Measurements from ENCODE around the gene PTPN4. TPM values are rescaled to one million over a fixed set of nuclear protein-coding genes. Genes with fewer than 3 reads are reported as not detected.

Gene PTPN4
- total and polyA plus RNA-seq, 2 donors (not counting 3 experiments of a cell fraction or from before 2014, with no cell fraction given): 6.8 to 29.6 TPM

DNA sequence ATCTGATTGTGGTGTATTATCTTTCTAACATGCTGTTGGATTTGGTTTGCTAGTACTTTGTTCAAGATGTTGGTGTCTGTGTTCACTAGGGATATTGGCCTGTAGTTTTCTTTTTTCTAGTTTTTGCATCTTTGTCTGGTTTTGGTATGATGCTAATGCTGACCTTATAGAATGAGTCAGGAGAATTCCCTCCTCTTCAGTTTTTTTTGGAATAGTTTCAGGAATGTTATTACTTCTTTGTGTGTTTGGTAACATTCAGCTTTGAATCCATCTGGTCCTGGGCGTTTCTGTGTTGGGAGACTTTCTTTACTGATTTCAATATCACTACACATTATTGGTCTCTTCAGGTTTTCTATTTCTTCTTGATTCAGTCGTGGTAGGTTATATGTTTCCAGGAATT, 129.0 kb downstream of the PTPN4 start:
- Histone ChIP-seq H3K9me3 (replicated peaks; ENCODE audit: control insufficient read depth, insufficient read depth, low read length) (no peaks in the 10 kb centered on the region), H2AFZ (ENCODE audit: low read depth, low read length) (no peak overlapping the region), H3K27ac (ENCODE audit: insufficient read depth, low read depth, low read length) (no peak overlapping the region), H3K36me3 (ENCODE audit: control insufficient read depth in 2 of 2, extremely low read depth in 1 of 2, insufficient read depth in 2 of 2, low read length in 2 of 2) (peaks cover 0 to 2% of the 10 kb centered on the region in 2 experiments), H3K9ac (replicated peaks; ENCODE audit: extremely low read depth, insufficient read depth, low read length) (no peak overlapping the region), H3K9me1 (replicated peaks; ENCODE audit: control insufficient read depth, extremely low read depth, insufficient read depth, low read length) (peaks cover 2% of the 10 kb centered on the region), H3K4me2 (ENCODE audit: insufficient read depth, low read length) (peak overlapping the region; percentile 22), H3K4me1 (ENCODE audit: control insufficient read depth, extremely low read depth, insufficient read depth, low read length) (peaks cover 5% of the 10 kb centered on the region), H3K27me3 (ENCODE audit: control insufficient read depth in 2 of 2, insufficient read depth in 2 of 2, low read length in 2 of 2) (no peaks in the 10 kb centered on the region), H4K20me1 (replicated peaks; ENCODE audit: control insufficient read depth, extremely low read depth, insufficient read depth, low read length) (no peaks in the 10 kb centered on the region), H3K79me2 (ENCODE audit: control insufficient read depth, insufficient read depth, low read length) (no peaks in the 10 kb centered on the region), H3K4me3 (replicated peaks in 1 of 3; ENCODE audit: insufficient read depth in 1 of 3, low read depth in 1 of 3, low read length in 3 of 3) (no peak overlapping the region)
- BruUV-seq (replicated peaks): no TSS peak
- intact Hi-C loops (cut with micrococcal nuclease): no loop called here
- POLR2A ChIA-PET: no interaction called here
- dilution Hi-C loops (cut with MboI; ENCODE audit: extremely low pct_ligation_motif_present, low sequenced_read_pairs): no loop called here
- no peak for TF ChIP-seq GATA2 (IDR thresholded peaks at IDR 0.05; ENCODE audit: insufficient read depth, insufficient read length, low read depth, low read length)
- TF ChIP-seq CTCF (IDR thresholded peaks at IDR 0.05; ENCODE audit: extremely low read depth in 1 of 2, insufficient read depth in 1 of 2, low read depth in 1 of 2, low read length in 2 of 2): no peak
- peak; percentile 27 for DNase-seq (ENCODE audit: low read depth, low spot score)
- FAIRE-seq: peak; percentile 33
- CTCF ChIA-PET: interaction anchor here (1.0 kb wide), 1 partner anchor 186 kb away, joined by 3 read pairs; no protein-coding TSS in a partner anchor

- intact Hi-C loops (cut with micrococcal nuclease) (no loop called here), dilution Hi-C loops (cut with MboI; ENCODE audit: extremely low pct_ligation_motif_present, low sequenced_read_pairs) (no loop called here)
- H3K9ac ChIP-seq (replicated peaks; ENCODE audit: extremely low read depth, insufficient read depth, low read length): no peak overlapping the region
- ChIA-PET POLR2A (no interaction called here), CTCF (interaction anchor here (0.9 to 1.5 kb wide), 4 partner anchors 25 to 277 kb away, joined by 3 read pairs; no protein-coding TSS in a partner anchor)
- no peak overlapping the region for H3K4me2 ChIP-seq (ENCODE audit: insufficient read depth, low read length)
- H4K20me1 ChIP-seq (replicated peaks; ENCODE audit: control insufficient read depth, extremely low read depth, insufficient read depth, low read length): no peaks in the 10 kb centered on the region
- no peaks in the 10 kb centered on the region for H3K79me2 ChIP-seq (ENCODE audit: control insufficient read depth, insufficient read depth, low read length)
- no peaks in the 10 kb centered on the region for H3K9me1 ChIP-seq (replicated peaks; ENCODE audit: control insufficient read depth, extremely low read depth, insufficient read depth, low read length)
- peaks cover 0 to 4% of the 10 kb centered on the region in 2 experiments for H3K36me3 ChIP-seq (ENCODE audit: control insufficient read depth in 2 of 2, extremely low read depth in 1 of 2, insufficient read depth in 2 of 2, low read length in 2 of 2)
- FAIRE-seq (no peak), DNase-seq (ENCODE audit: low read depth, low spot score) (no peak)
- BruUV-seq (replicated peaks): no TSS peak
- no peaks in the 10 kb centered on the region for H3K9me3 ChIP-seq (replicated peaks; ENCODE audit: control insufficient read depth, insufficient read depth, low read length)
- no peak overlapping the region for H3K4me3 ChIP-seq (replicated peaks in 1 of 3; ENCODE audit: insufficient read depth in 1 of 3, low read depth in 1 of 3, low read length in 3 of 3)
- H3K27me3 ChIP-seq (ENCODE audit: control insufficient read depth in 2 of 2, insufficient read depth in 2 of 2, low read length in 2 of 2): no peaks in the 10 kb centered on the region
- no peak overlapping the region for H2AFZ ChIP-seq (ENCODE audit: low read depth, low read length)
- no peak overlapping the region for H3K27ac ChIP-seq (ENCODE audit: insufficient read depth, low read depth, low read length)
- no peak for TF ChIP-seq EZH2 (IDR thresholded peaks at IDR 0.05; ENCODE audit: borderline replicate concordance, low read depth, low read length, severe bottlenecking)
- TF ChIP-seq POLR2AphosphoS5 (IDR thresholded peaks at IDR 0.05; ENCODE audit: insufficient read depth, low read depth, low read length): no peak
- TF ChIP-seq JUN (IDR thresholded peaks at IDR 0.05; ENCODE audit: borderline replicate concordance, insufficient read depth, insufficient read length, low read depth): no peak
- no peak for TF ChIP-seq MAX (IDR thresholded peaks at IDR 0.05; ENCODE audit: insufficient read depth, insufficient read length)
- TF ChIP-seq GATA2 (IDR thresholded peaks at IDR 0.05; ENCODE audit: insufficient read depth, insufficient read length, low read depth, low read length): no peak
- no peak for TF ChIP-seq POLR2A (IDR thresholded peaks at IDR 0.05; ENCODE audit: low read depth, low read length)
- TF ChIP-seq MYC (IDR thresholded peaks at IDR 0.05; ENCODE audit: low read depth, low read length): no peak
- no peak for TF ChIP-seq FOS (IDR thresholded peaks at IDR 0.05; ENCODE audit: borderline replicate concordance, insufficient read depth, low read length)
- no peak for TF ChIP-seq CTCF (IDR thresholded peaks at IDR 0.05; ENCODE audit: extremely low read depth in 1 of 2, insufficient read depth in 1 of 2, low read depth in 1 of 2, low read length in 2 of 2)
- no peaks in the 10 kb centered on the region for H3K4me1 ChIP-seq (ENCODE audit: control insufficient read depth, extremely low read depth, insufficient read depth, low read length)
Measured at GRCh38 chr2:119897736-119898395, 138.1 kb downstream of the PTPN4 start.
